AG09319 (cell line): ENCODE data around the gene SRPRB.
"Not testable (repeated sequence)": the region's sequence is repeated elsewhere in the genome, so short reads cannot be mapped to it uniquely, and the experiment has no call there.

Experiments used
- DNase-seq: peaks from one replicate; pipeline ENCODE4 v3.0.0-alpha.2; 2010; ENCODE audit warnings: low read depth; ENCODE audit errors: extremely low read depth
- CTCF ChIP-seq: IDR thresholded peaks from 2 replicates; pipeline ENCODE4 v1.5.1; 2011; ENCODE audit warnings: low read depth, mild to moderate bottlenecking, inconsistent platforms, low read length, moderate library complexity

SRPRB gene

GRCh38 chr3:133773732-133774131 lies 31.9 kb upstream of the SRPRB start:
- no peak for TF ChIP-seq CTCF
- DNase-seq, result no peak

GRCh38 chr3:133775309-133775708 lies 30.3 kb upstream of the SRPRB start:
- no peak for DNase-seq
- TF ChIP-seq CTCF, result no peak

- no peak for DNase-seq
- TF ChIP-seq CTCF, result no peak
These were observed 29.8 kb upstream of the SRPRB start for GRCh38 chr3:133775835-133776234.

GRCh38 chr3:133776794-133777438 lies 28.7 kb upstream of the SRPRB start:
- TF ChIP-seq CTCF, result no peak
- DNase-seq, result no peak

- TF ChIP-seq CTCF, result no peak
- DNase-seq, result no peak
These were observed 27.6 kb upstream of the SRPRB start for GRCh38 chr3:133777807-133778568.

- no peak for DNase-seq
- TF ChIP-seq CTCF, result no peak
These were observed 25.9 kb upstream of the SRPRB start for GRCh38 chr3:133779626-133780203.

- not testable (repeated sequence) for DNase-seq
These were observed 24.9 kb upstream of the SRPRB start for GRCh38 chr3:133780756-133781155.
